ENCODE results near the gene POLG2. TPM values are rescaled to one million over a fixed set of nuclear protein-coding genes. Genes with fewer than 3 reads are reported as not detected.
A peak's percentile ranks its signal among the peaks of the same experiment; 100 is the strongest.
"Not testable (repeated sequence)": the region's sequence is repeated elsewhere in the genome, so short reads cannot be mapped to it uniquely, and the experiment has no call there.

POLG2 gene
- total RNA-seq, 2 experiments from 2014 or later = 25.8 to 28.1 TPM

GRCh38 chr17:64480951-64481350 lies 15.9 kb downstream of the POLG2 start:
- Mint-ChIP-seq H3K27me3 (no peaks in the 10 kb centered on the region), H3K36me3 (peaks cover 20% of the 10 kb centered on the region), H3K4me1 (ENCODE audit: low read depth) (peaks cover 11% of the 10 kb centered on the region), H3K27ac (no peak overlapping the region), H3K9me3 (no peaks in the 10 kb centered on the region), H3K4me3 (no peak overlapping the region)
- no peak for DNase-seq
- ChIA-PET CTCF (interaction anchor here (1.5 kb wide), 1 partner anchor 12 kb away, joined by 4 read pairs; no protein-coding TSS in a partner anchor), POLR2A (no interaction called here)
- intact Hi-C loops (cut with micrococcal nuclease) = no loop called here

- DNase-seq = no peak
- peaks cover 6% of the 10 kb centered on the region for H3K36me3 Mint-ChIP-seq
- ChIA-PET POLR2A (interaction anchor here (0.8 kb wide), 1 partner anchor 29 kb away, joined by 3 read pairs; the partner anchor contains the start of gene CEP95), CTCF (interaction anchor here (0.7 to 5.3 kb wide), 3 partner anchors 13 to 278 kb away, joined by 3 to 23 read pairs (median 4); no protein-coding TSS in a partner anchor)
- no peak overlapping the region for H3K27ac Mint-ChIP-seq
- no peaks in the 10 kb centered on the region for H3K4me1 Mint-ChIP-seq (ENCODE audit: low read depth)
- intact Hi-C loops (cut with micrococcal nuclease) = no loop called here
- no peak overlapping the region for H3K4me3 Mint-ChIP-seq
- H3K9me3 Mint-ChIP-seq = no peaks in the 10 kb centered on the region
- H3K27me3 Mint-ChIP-seq = no peaks in the 10 kb centered on the region
Observed at GRCh38 chr17:64477849-64478248, 19.0 kb downstream of the POLG2 start.

GRCh38 chr17:64472564-64472963 lies 24.3 kb downstream of the POLG2 start:
- CTCF ChIA-PET = no interaction called here
- Mint-ChIP-seq H3K36me3 (peaks cover 4% of the 10 kb centered on the region), H3K4me3 (no peak overlapping the region), H3K9me3 (no peaks in the 10 kb centered on the region), H3K27me3 (no peaks in the 10 kb centered on the region), H3K4me1 (ENCODE audit: low read depth) (no peaks in the 10 kb centered on the region), H3K27ac (no peak overlapping the region)
- intact Hi-C loops (cut with micrococcal nuclease) = no loop called here
- POLR2A ChIA-PET = no interaction called here
- no peak for DNase-seq

GRCh38 chr17:64471440-64471839 lies 25.4 kb downstream of the POLG2 start:
- intact Hi-C loops (cut with micrococcal nuclease) = no loop called here
- ChIA-PET CTCF (no interaction called here), POLR2A (no interaction called here)
- no peaks in the 10 kb centered on the region for H3K4me1 Mint-ChIP-seq (ENCODE audit: low read depth)
- no peak overlapping the region for H3K4me3 Mint-ChIP-seq
- no peaks in the 10 kb centered on the region for H3K27me3 Mint-ChIP-seq
- no peaks in the 10 kb centered on the region for H3K9me3 Mint-ChIP-seq
- no peak for DNase-seq
- no peaks in the 10 kb centered on the region for H3K36me3 Mint-ChIP-seq
- H3K27ac Mint-ChIP-seq = no peak overlapping the region

GRCh38 chr17:64470625-64471024 lies 26.2 kb downstream of the POLG2 start:
- H3K27me3 Mint-ChIP-seq = no peaks in the 10 kb centered on the region
- CTCF ChIA-PET = no interaction called here
- H3K4me3 Mint-ChIP-seq = no peak overlapping the region
- intact Hi-C loops (cut with micrococcal nuclease) = no loop called here
- no peak for DNase-seq
- no peaks in the 10 kb centered on the region for H3K4me1 Mint-ChIP-seq (ENCODE audit: low read depth)
- no peaks in the 10 kb centered on the region for H3K9me3 Mint-ChIP-seq
- H3K27ac Mint-ChIP-seq = no peak overlapping the region
- POLR2A ChIA-PET = no interaction called here
- H3K36me3 Mint-ChIP-seq = no peaks in the 10 kb centered on the region

GRCh38 chr17:64466834-64467233 lies 30.0 kb downstream of the POLG2 start:
- H3K27ac Mint-ChIP-seq; DNase-seq; H3K27me3 Mint-ChIP-seq; CTCF ChIA-PET; H3K36me3 Mint-ChIP-seq; H3K4me3 Mint-ChIP-seq; H3K4me1 Mint-ChIP-seq (ENCODE audit: low read depth); H3K9me3 Mint-ChIP-seq; intact Hi-C loops (cut with micrococcal nuclease); POLR2A ChIA-PET: not testable (repeated sequence)

- H3K27ac Mint-ChIP-seq = no peak overlapping the region
- no peak overlapping the region for H3K4me3 Mint-ChIP-seq
- H3K9me3 Mint-ChIP-seq = no peaks in the 10 kb centered on the region
- no peaks in the 10 kb centered on the region for H3K27me3 Mint-ChIP-seq
- ChIA-PET CTCF (no interaction called here), POLR2A (no interaction called here)
- DNase-seq = no peak
- H3K4me1 Mint-ChIP-seq (ENCODE audit: low read depth) = no peaks in the 10 kb centered on the region
- intact Hi-C loops (cut with micrococcal nuclease) = no loop called here
- H3K36me3 Mint-ChIP-seq = no peaks in the 10 kb centered on the region
Observed at GRCh38 chr17:64466019-64466735, 30.7 kb downstream of the POLG2 start.

GRCh38 chr17:64461788-64462187 lies 35.1 kb downstream of the POLG2 start:
- intact Hi-C loops (cut with micrococcal nuclease) = no loop called here
- ChIA-PET POLR2A (no interaction called here), CTCF (no interaction called here)
- no peak for DNase-seq
- Mint-ChIP-seq H3K4me3 (no peak overlapping the region), H3K27me3 (no peaks in the 10 kb centered on the region), H3K27ac (no peak overlapping the region), H3K36me3 (no peaks in the 10 kb centered on the region), H3K4me1 (ENCODE audit: low read depth) (peaks cover 2% of the 10 kb centered on the region), H3K9me3 (no peaks in the 10 kb centered on the region)

- Mint-ChIP-seq H3K36me3 (no peaks in the 10 kb centered on the region), H3K4me3 (no peak overlapping the region), H3K27ac (no peak overlapping the region), H3K27me3 (no peaks in the 10 kb centered on the region), H3K4me1 (ENCODE audit: low read depth) (peaks cover 7% of the 10 kb centered on the region), H3K9me3 (no peaks in the 10 kb centered on the region)
- ChIA-PET POLR2A (no interaction called here), CTCF (no interaction called here)
- intact Hi-C loops (cut with micrococcal nuclease) = no loop called here
- DNase-seq = no peak
Observed at GRCh38 chr17:64460955-64461354, 35.9 kb downstream of the POLG2 start.

- POLR2A ChIA-PET; H3K4me1 Mint-ChIP-seq (ENCODE audit: low read depth); H3K27ac Mint-ChIP-seq; intact Hi-C loops (cut with micrococcal nuclease); H3K9me3 Mint-ChIP-seq; H3K4me3 Mint-ChIP-seq; DNase-seq; H3K36me3 Mint-ChIP-seq; H3K27me3 Mint-ChIP-seq: not testable (repeated sequence)
- CTCF ChIA-PET = interaction anchor here (0.6 kb wide), 1 partner anchor 11 kb away, joined by 3 read pairs; no protein-coding TSS in a partner anchor
Observed at GRCh38 chr17:64459818-64460217, 37.0 kb downstream of the POLG2 start.

- ChIA-PET POLR2A (no interaction called here), CTCF (interaction anchor here (2.4 kb wide), 1 partner anchor 39 kb away, joined by 8 read pairs; no protein-coding TSS in a partner anchor)
- peak; percentile 10 for DNase-seq
- peaks cover 8% of the 10 kb centered on the region for H3K4me1 Mint-ChIP-seq (ENCODE audit: low read depth)
- no peak overlapping the region for H3K27ac Mint-ChIP-seq
- H3K4me3 Mint-ChIP-seq = no peak overlapping the region
- H3K27me3 Mint-ChIP-seq = no peaks in the 10 kb centered on the region
- intact Hi-C loops (cut with micrococcal nuclease) = no loop called here
- H3K36me3 Mint-ChIP-seq = no peaks in the 10 kb centered on the region
- H3K9me3 Mint-ChIP-seq = no peaks in the 10 kb centered on the region
Observed at GRCh38 chr17:64459284-64459747, 37.5 kb downstream of the POLG2 start.

- Mint-ChIP-seq H3K36me3 (no peaks in the 10 kb centered on the region), H3K9me3 (no peaks in the 10 kb centered on the region), H3K4me3 (no peak overlapping the region), H3K27me3 (no peaks in the 10 kb centered on the region), H3K27ac (no peak overlapping the region), H3K4me1 (ENCODE audit: low read depth) (peaks cover 8% of the 10 kb centered on the region)
- ChIA-PET POLR2A (no interaction called here), CTCF (interaction anchor here (2.4 kb wide), 1 partner anchor 39 kb away, joined by 8 read pairs; no protein-coding TSS in a partner anchor)
- DNase-seq = no peak
- intact Hi-C loops (cut with micrococcal nuclease) = no loop called here
Observed at GRCh38 chr17:64458756-64459155, 38.1 kb downstream of the POLG2 start.

GRCh38 chr17:64457156-64457555 lies 39.7 kb downstream of the POLG2 start:
- Mint-ChIP-seq H3K9me3 (no peaks in the 10 kb centered on the region), H3K4me3 (no peak overlapping the region), H3K27me3 (no peaks in the 10 kb centered on the region), H3K27ac (no peak overlapping the region), H3K4me1 (ENCODE audit: low read depth) (peaks cover 8% of the 10 kb centered on the region), H3K36me3 (no peaks in the 10 kb centered on the region)
- CTCF ChIA-PET = interaction anchor here (1.0 to 2.4 kb wide), 2 partner anchors 37 to 61 kb away, joined by 3 to 8 read pairs; no protein-coding TSS in a partner anchor
- POLR2A ChIA-PET = no interaction called here
- DNase-seq = no peak
- intact Hi-C loops (cut with micrococcal nuclease) = no loop called here
